GM12878 (cell line): ENCODE data around the gene HMGXB3. TPM values are rescaled to one million over a fixed set of nuclear protein-coding genes. Genes with fewer than 3 reads are reported as not detected.

Source experiments
- ATAC-seq: fragments of 200-7000 bp; cut with Tn5 transposase; 3 replicates; pipeline ENCODE4 v1.9.1; 2020; ENCODE audit warnings: mild to moderate bottlenecking, moderate library complexity
- BruUV-seq: library from RNA; stranded (reverse); fragments of 400-500 nt; replicated peaks from 2 replicates; lab custom pipeline; 2021; lab: Mats Ljungman, UMichigan
- CTCF ChIA-PET: fragments of 300-600 bp; sonication (Branson Sonifier 250); formaldehyde crosslinking; extraction: SDS; loops from one replicate; lab custom pipeline; 2021; ENCODE audit warnings: inconsistent platforms; lab: Yijun Ruan, JAX
- POLR2A ChIA-PET: fragments of 350-600 bp; formaldehyde crosslinking; extraction: SDS; loops from one replicate; lab custom pipeline; 2021; ENCODE audit warnings: inconsistent platforms; lab: Charles Lee
- RAD21 ChIA-PET: fragments of 300-600 bp; sonication (Branson Sonifier 250); formaldehyde crosslinking; loops from one replicate; lab custom pipeline; 2023; ENCODE audit warnings: antibody characterized with exemption; ENCODE audit not compliant: unreplicated experiment; lab: Charles Lee
- SMC1A ChIA-PET: fragments of 300-600 bp; sonication (Branson Sonifier 250); formaldehyde crosslinking; loops from one replicate; lab custom pipeline; 2023; ENCODE audit not compliant: unreplicated experiment, uncharacterized antibody; lab: Charles Lee
- DNase-seq: peaks from one replicate; pipeline ENCODE4 v3.0.0-alpha.2; 2011; ENCODE audit warnings: low read depth, low spot score
- FAIRE-seq: peaks from 3 replicates; lab custom pipeline; 2011; peaks lifted over from hg19 to GRCh38; lab: Jason Lieb, UNC
- H2AFZ ChIP-seq: 2 replicates; pipeline ENCODE4 v1.6.0; 2011; ENCODE audit warnings: low read depth, low read length, control low read depth; ENCODE audit not compliant: control insufficient read depth
- H3K27ac ChIP-seq: 2 replicates; pipeline ENCODE4 v1.5.1; 2011; ENCODE audit warnings: control low read depth; ENCODE audit not compliant: control insufficient read depth, insufficient read depth
- H3K27me3 ChIP-seq, 2 experiments: replicated peaks in 1 of 2; 2 replicates each; pipeline versions ENCODE4 v1.6.0 to v1.6.1; 2011; ENCODE audit warnings: low read length in 1 of 2; ENCODE audit not compliant: control insufficient read depth in 2 of 2, insufficient read depth in 2 of 2
- H3K36me3 ChIP-seq, 2 experiments: 2 replicates each; pipeline ENCODE4 v1.5.1; 2011; ENCODE audit warnings: low read length in 1 of 2; ENCODE audit not compliant: control insufficient read depth in 2 of 2, insufficient read depth in 2 of 2
- H3K4me1 ChIP-seq: 2 replicates; pipeline ENCODE4 v1.6.1; 2011; ENCODE audit warnings: mild to moderate bottlenecking, low read length, moderate library complexity, mixed read lengths; ENCODE audit not compliant: control insufficient read depth, insufficient read depth
- H3K4me2 ChIP-seq: 2 replicates; pipeline ENCODE4 v1.6.0; 2011; ENCODE audit warnings: control low read depth; ENCODE audit not compliant: control insufficient read depth, insufficient read depth
- H3K4me3 ChIP-seq: fragments of 200-600 bp; sonication (generic); 2 replicates; pipeline ENCODE4 v1.5.1; 2016
- H3K79me2 ChIP-seq: 2 replicates; pipeline ENCODE4 v1.6.0; 2011; ENCODE audit warnings: low read length; ENCODE audit not compliant: control insufficient read depth, insufficient read depth
- H3K9ac ChIP-seq: 2 replicates; pipeline ENCODE4 v1.8.0; 2011; ENCODE audit warnings: low read length, control low read depth, mixed read lengths; ENCODE audit not compliant: control insufficient read depth, insufficient read depth
- H3K9me3 ChIP-seq: replicated peaks from 3 replicates; pipeline ENCODE4 v1.5.1; 2011; ENCODE audit warnings: mild to moderate bottlenecking, low read length; ENCODE audit not compliant: control insufficient read depth, insufficient read depth
- H4K20me1 ChIP-seq: 2 replicates; pipeline ENCODE4 v1.6.0; 2011; ENCODE audit not compliant: control insufficient read depth, insufficient read depth
- KAT2A ChIP-seq: conservative IDR thresholded peaks from 2 replicates; pipeline ENCODE4 v1.6.1; 2011; ENCODE audit warnings: low read depth, low read length; ENCODE audit not compliant: control insufficient read depth
- KDM1A ChIP-seq: fragments of 200-600 bp; sonication (generic); IDR thresholded peaks from 2 replicates; pipeline ENCODE4 v1.6.1; 2016; ENCODE audit warnings: borderline replicate concordance
- MYC ChIP-seq: IDR thresholded peaks from 2 replicates; pipeline ENCODE4 v1.6.1; 2011; ENCODE audit warnings: mild to moderate bottlenecking, low read length, moderate library complexity, inconsistent platforms; ENCODE audit not compliant: insufficient read depth, insufficient replicate concordance, insufficient read length, severe bottlenecking
- NFYA ChIP-seq: IDR thresholded peaks from 2 replicates; pipeline ENCODE4 v1.6.1; 2011; ENCODE audit warnings: low read depth, mild to moderate bottlenecking, low read length, improper control_type of control experiment, borderline replicate concordance
- RAD51 ChIP-seq: fragments of 450-650 bp; IDR thresholded peaks from 2 replicates; pipeline ENCODE4 v1.6.1; 2016; ENCODE audit warnings: moderate library complexity, mild to moderate bottlenecking, inconsistent platforms
- RCOR1 ChIP-seq: conservative IDR thresholded peaks from 2 replicates; pipeline ENCODE4 v1.6.1; 2012; ENCODE audit warnings: low read depth, low read length, improper control_type of control experiment
- SMAD5 ChIP-seq: IDR thresholded peaks from 2 replicates; pipeline ENCODE4 v1.6.1; 2016; ENCODE audit warnings: antibody characterized with exemption, low read depth
- SMARCA5 ChIP-seq: fragments of 450-650 bp; IDR thresholded peaks from 2 replicates; pipeline ENCODE4 v1.6.1; 2017; ENCODE audit warnings: mild to moderate bottlenecking
- SUZ12 ChIP-seq: fragments of 200-600 bp; sonication (generic); IDR thresholded peaks from one replicate; pipeline ENCODE4 v1.6.1; 2018; ENCODE audit warnings: antibody characterized with exemption, mild to moderate bottlenecking; ENCODE audit not compliant: unreplicated experiment
- TCF12 ChIP-seq: IDR thresholded peaks from 2 replicates; pipeline ENCODE4 v1.6.1; 2011; ENCODE audit warnings: low read depth, mild to moderate bottlenecking, low read length
- USF2 ChIP-seq: IDR thresholded peaks from 2 replicates; pipeline ENCODE4 v1.6.1; 2011; ENCODE audit warnings: low read depth, low read length, improper control_type of control experiment, borderline replicate concordance
- WGBS: methylation state at CpG from one replicate; pipeline ENCODE4 v1.1.6; 2016; ENCODE audit warnings: low lambda C conversion rate; ENCODE audit not compliant: insufficient replicate concordance, insufficient coverage; ENCODE audit errors: missing lambda C conversion rate; 5-methylcytosine and 5-hydroxymethylcytosine counted together
- in situ Hi-C: fragments of 300-500 bp; cut with MboI; formaldehyde crosslinking; loops from 9 replicates; pipeline ENCODE4 v1.14.3; 2018; ENCODE audit warnings: mixed read lengths
- intact Hi-C: fragments of 100-400 bp; cut with micrococcal nuclease; formaldehyde crosslinking; loops from one replicate; pipeline ENCODE4 v1.14.2; 2022; ENCODE audit not compliant: unreplicated experiment
- polyA plus RNA-seq, 11 experiments: library from polyadenylated mRNA; depleted of rRNA in 4 of 11; unstranded in 6 of 11; stranded (reverse) in 5 of 11; fragments of >200 nt; fragmentation: Nextera tagmentation in 4 of 11; fragmentation: Illumina TruSeq in 1 of 11; extraction: Ambion mirVana in 4 of 11; extraction: Trizol in 1 of 11; gene quantifications; 1 replicate in 1 of 11; 2 replicates in 10 of 11; pipeline versions ENCODE4 v1.2.1 to v1.2.3, GENCODE V29; 2011 to 2016; ENCODE audit warnings: inconsistent platforms in 2 of 11, missing spikeins in 2 of 11, low read depth in 1 of 11
- total RNA-seq, 4 experiments: library from RNA; depleted of rRNA in 3 of 4; stranded (reverse); fragments of >200 nt in 3 of 4; fragmentation: Illumina TruSeq in 1 of 4; extraction: Trizol in 1 of 4; gene quantifications; 2 replicates each; pipeline versions ENCODE4 v1.2.1 to v1.2.3, GENCODE V29; 2013 to 2021
- TF ChIP-seq, protein P1 (sequence below): fragments of 450-650 bp; IDR thresholded peaks from 2 replicates; pipeline ENCODE4 v1.6.1; 2017; ENCODE audit warnings: mild to moderate bottlenecking, moderate library complexity

HMGXB3 gene
- total and polyA plus RNA-seq, 10 of the 15 experiments (the other 5 are each of a cell fraction or from before 2014, with no cell fraction given): 1.00 to 42.2 (median 28.1) TPM

GRCh38 chr5:150044329-150044681 lies 43.8 kb downstream of the HMGXB3 start:
- intact Hi-C loops: no loop called here
- TF ChIP-seq SMARCA5 (no peak), SMAD5 (no peak)
- TF ChIP-seq, all 136 proteins: peak for 0
- Histone ChIP-seq H3K27ac (no peak overlapping the region), H3K4me2 (no peak overlapping the region), H3K4me3 (no peak overlapping the region), H3K27me3 (no peaks in the 10 kb centered on the region), H3K79me2 (no peaks in the 10 kb centered on the region), H3K9me3 (no peaks in the 10 kb centered on the region), H2AFZ (no peak overlapping the region), H3K9ac (no peak overlapping the region), H3K4me1 (no peaks in the 10 kb centered on the region), H4K20me1 (no peaks in the 10 kb centered on the region), H3K36me3 (peaks cover 40 to 46% of the 10 kb centered on the region in 2 experiments)
- in situ Hi-C loops: no loop called here
- BruUV-seq: no TSS peak
- ChIA-PET CTCF (interaction anchor here (1.0 to 2.5 kb wide), 3 partner anchors 10 to 78 kb away, joined by 3 to 10 read pairs (median 4); no protein-coding TSS in a partner anchor), POLR2A (no interaction called here), RAD21 (no interaction called here), SMC1A (interaction anchor here (1.2 kb wide), 1 partner anchor 8 kb away, joined by 3 read pairs; no protein-coding TSS in a partner anchor)
- no peak for ATAC-seq
- DNase-seq: no peak
- FAIRE-seq: no peak

DNA sequence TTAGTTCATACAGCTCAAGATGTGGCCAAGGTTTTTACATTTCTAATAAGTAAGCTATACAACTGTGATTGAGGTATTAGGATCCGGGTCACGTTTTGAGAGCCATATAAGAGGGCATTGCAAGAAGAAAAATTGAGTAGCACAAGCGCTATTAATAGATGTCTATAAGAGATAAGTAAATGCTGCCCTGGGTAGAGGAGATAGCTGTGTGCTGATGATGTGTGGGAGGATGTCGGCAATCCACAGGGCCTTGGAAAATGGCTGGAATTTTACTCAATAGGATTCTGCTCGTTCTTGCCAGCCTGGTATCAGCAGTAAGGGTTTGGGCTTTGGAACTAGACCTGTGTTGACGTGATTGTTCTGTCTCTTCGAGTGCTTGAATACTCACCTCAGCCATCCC lies 44.2 kb downstream of the HMGXB3 start:
- Histone ChIP-seq H3K27ac (no peak overlapping the region), H3K36me3 (peaks cover 43 to 48% of the 10 kb centered on the region in 2 experiments), H3K4me3 (no peak overlapping the region), H3K4me1 (no peaks in the 10 kb centered on the region), H3K9me3 (no peaks in the 10 kb centered on the region), H3K4me2 (no peak overlapping the region), H3K9ac (no peak overlapping the region), H3K79me2 (no peaks in the 10 kb centered on the region), H2AFZ (no peak overlapping the region), H3K27me3 (no peaks in the 10 kb centered on the region), H4K20me1 (no peaks in the 10 kb centered on the region)
- DNase-seq (no peak), FAIRE-seq (no peak), ATAC-seq (no peak)
- ChIA-PET RAD21 (no interaction called here), POLR2A (no interaction called here), CTCF (interaction anchor here (1.0 to 2.5 kb wide), 4 partner anchors 10 to 78 kb away, joined by 3 to 10 read pairs (median 4); no protein-coding TSS in a partner anchor), SMC1A (interaction anchor here (1.2 kb wide), 1 partner anchor 8 kb away, joined by 3 read pairs; no protein-coding TSS in a partner anchor)
- BruUV-seq: no TSS peak
- in situ Hi-C loops: no loop called here
- 91% methylated on average over 7 of the region's 7 CpGs for WGBS
- intact Hi-C loops: loop anchor here (5.0 kb wide), 1 partner anchor 63 kb away; no protein-coding TSS in a partner anchor
- TF ChIP-seq MYC (no peak), KAT2A (no peak), TCF12 (no peak), RAD51 (no peak), KDM1A (no peak), USF2 (no peak), SUZ12 (no peak), NFYA (no peak), RCOR1 (no peak)
- TF ChIP-seq, protein P1, sequence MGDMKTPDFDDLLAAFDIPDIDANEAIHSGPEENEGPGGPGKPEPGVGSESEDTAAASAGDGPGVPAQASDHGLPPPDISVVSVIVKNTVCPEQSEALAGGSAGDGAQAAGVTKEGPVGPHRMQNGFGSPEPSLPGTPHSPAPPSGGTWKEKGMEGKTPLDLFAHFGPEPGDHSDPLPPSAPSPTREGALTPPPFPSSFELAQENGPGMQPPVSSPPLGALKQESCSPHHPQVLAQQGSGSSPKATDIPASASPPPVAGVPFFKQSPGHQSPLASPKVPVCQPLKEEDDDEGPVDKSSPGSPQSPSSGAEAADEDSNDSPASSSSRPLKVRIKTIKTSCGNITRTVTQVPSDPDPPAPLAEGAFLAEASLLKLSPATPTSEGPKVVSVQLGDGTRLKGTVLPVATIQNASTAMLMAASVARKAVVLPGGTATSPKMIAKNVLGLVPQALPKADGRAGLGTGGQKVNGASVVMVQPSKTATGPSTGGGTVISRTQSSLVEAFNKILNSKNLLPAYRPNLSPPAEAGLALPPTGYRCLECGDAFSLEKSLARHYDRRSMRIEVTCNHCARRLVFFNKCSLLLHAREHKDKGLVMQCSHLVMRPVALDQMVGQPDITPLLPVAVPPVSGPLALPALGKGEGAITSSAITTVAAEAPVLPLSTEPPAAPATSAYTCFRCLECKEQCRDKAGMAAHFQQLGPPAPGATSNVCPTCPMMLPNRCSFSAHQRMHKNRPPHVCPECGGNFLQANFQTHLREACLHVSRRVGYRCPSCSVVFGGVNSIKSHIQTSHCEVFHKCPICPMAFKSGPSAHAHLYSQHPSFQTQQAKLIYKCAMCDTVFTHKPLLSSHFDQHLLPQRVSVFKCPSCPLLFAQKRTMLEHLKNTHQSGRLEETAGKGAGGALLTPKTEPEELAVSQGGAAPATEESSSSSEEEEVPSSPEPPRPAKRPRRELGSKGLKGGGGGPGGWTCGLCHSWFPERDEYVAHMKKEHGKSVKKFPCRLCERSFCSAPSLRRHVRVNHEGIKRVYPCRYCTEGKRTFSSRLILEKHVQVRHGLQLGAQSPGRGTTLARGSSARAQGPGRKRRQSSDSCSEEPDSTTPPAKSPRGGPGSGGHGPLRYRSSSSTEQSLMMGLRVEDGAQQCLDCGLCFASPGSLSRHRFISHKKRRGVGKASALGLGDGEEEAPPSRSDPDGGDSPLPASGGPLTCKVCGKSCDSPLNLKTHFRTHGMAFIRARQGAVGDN: no peak
